SH-SY5Y (cell line): ENCODE results near the gene GTPBP3.

ENCODE experiments used
- GATA2 ChIP-seq: IDR thresholded peaks from 2 replicates; pipeline ENCODE4 v1.6.1; 2011; ENCODE audit warnings: mild to moderate bottlenecking, low read depth, low read length
- GATA3 ChIP-seq: IDR thresholded peaks from 2 replicates; pipeline ENCODE4 v1.6.1; 2011; ENCODE audit warnings: low read depth, mild to moderate bottlenecking, low read length, moderate library complexity

DNA sequence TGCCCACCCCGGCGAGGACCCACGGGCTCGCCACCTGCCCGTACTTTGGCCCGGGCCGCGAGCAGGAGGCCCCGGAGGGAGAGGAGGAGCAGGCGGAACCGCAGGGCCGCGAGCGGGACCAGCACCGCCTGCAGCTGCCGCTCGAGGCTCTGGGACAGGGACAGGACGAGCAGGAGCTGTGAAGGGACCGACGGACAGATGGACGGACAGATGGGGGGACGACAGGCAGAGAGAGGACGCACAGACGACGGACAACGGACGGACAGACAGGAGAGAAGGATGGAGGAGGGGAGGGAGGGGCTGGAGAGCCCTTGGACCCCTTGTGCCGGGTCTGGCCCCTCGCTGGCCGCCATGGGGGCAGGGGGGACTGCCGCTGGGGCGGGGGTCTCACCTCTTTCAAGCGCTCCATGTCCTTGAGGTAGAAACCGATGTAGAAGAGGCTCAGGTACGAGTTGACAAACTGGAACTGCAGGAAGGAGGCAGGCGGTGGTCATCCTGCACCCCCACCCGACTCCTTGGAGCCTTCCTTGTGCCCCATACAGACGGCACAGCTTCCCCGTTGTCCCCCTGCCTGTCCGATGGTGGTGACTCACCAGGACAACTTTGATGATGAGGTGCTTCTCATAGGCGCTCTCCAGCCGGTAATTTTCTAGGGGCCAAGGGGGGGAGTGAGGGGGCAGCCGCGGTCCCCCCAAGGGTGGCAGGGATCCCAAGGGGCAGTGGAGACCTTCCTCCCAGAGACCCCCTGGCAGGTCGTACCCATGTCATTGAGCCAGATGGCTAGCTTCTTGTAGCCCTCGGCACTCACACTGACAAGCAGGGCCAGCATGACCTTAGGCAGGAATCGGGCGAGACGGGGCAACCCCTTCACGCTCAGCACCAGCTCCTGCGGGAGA is 7.7 kb upstream of the GTPBP3 start:
- TF ChIP-seq GATA3, result no peak
- no peak for TF ChIP-seq GATA2
